Endothelial cell (in vitro differentiated cells): ENCODE results near the gene LDHD. TPM values are rescaled to one million over a fixed set of nuclear protein-coding genes. Genes with fewer than 3 reads are reported as not detected.

ENCODE experiments used
- DNase-seq: peaks from one replicate; pipeline ENCODE4 v3.0.0; 2021; ENCODE audit warnings: low spot score
- H3K27ac Mint-ChIP-seq: one replicate; pipeline ENCODE4 v1.8.0; 2021; ENCODE audit warnings: mixed read lengths, inconsistent platforms; ENCODE audit not compliant: unreplicated experiment
- H3K27me3 Mint-ChIP-seq: one replicate; pipeline ENCODE4 v1.8.0; 2021; ENCODE audit warnings: mild to moderate bottlenecking, moderate library complexity, mixed read lengths, inconsistent platforms; ENCODE audit not compliant: unreplicated experiment
- H3K36me3 Mint-ChIP-seq: one replicate; pipeline ENCODE4 v1.8.0; 2021; ENCODE audit warnings: mild to moderate bottlenecking, low read depth, mixed read lengths, inconsistent platforms; ENCODE audit not compliant: unreplicated experiment
- H3K4me1 Mint-ChIP-seq: one replicate; pipeline ENCODE4 v1.8.0; 2021; ENCODE audit warnings: mild to moderate bottlenecking, mixed read lengths, inconsistent platforms; ENCODE audit not compliant: unreplicated experiment
- H3K4me3 Mint-ChIP-seq: one replicate; pipeline ENCODE4 v1.8.0; 2021; ENCODE audit warnings: mild to moderate bottlenecking, mixed read lengths, inconsistent platforms; ENCODE audit not compliant: unreplicated experiment
- H3K9me3 Mint-ChIP-seq: one replicate; pipeline ENCODE4 v1.8.0; 2021; ENCODE audit warnings: mixed read lengths, inconsistent platforms; ENCODE audit not compliant: unreplicated experiment
- CTCF ChIP-seq: fragments of 200-600 bp; sonication (generic); IDR thresholded peaks from one replicate; pipeline ENCODE4 v1.5.0; 2021; ENCODE audit warnings: antibody characterized with exemption; ENCODE audit not compliant: unreplicated experiment
- total RNA-seq: library from RNA; stranded (reverse); fragmentation: NEBNext Ultra II Directional; extraction: Animal tissue kit (Norgen Biotek cat#: 25700); gene quantifications from one replicate; pipeline ENCODE4 v1.2.1, GENCODE V29; 2021; ENCODE audit not compliant: unreplicated experiment

Gene LDHD
- total RNA-seq, 1 donor from 2014 or later = 0.36 TPM

- H3K27me3 Mint-ChIP-seq = no peaks in the 10 kb centered on the region
- H3K4me1 Mint-ChIP-seq = peaks cover 41% of the 10 kb centered on the region
- no peak for TF ChIP-seq CTCF
Measured at GRCh38 chr16:75074920-75075687, 41.5 kb downstream of the LDHD start.

GRCh38 chr16:75074304-75074793 lies 42.2 kb downstream of the LDHD start:
- Mint-ChIP-seq H3K9me3 (no peaks in the 10 kb centered on the region), H3K4me3 (no peak overlapping the region), H3K27me3 (no peaks in the 10 kb centered on the region), H3K36me3 (peaks cover 21% of the 10 kb centered on the region), H3K27ac (no peak overlapping the region), H3K4me1 (peaks cover 41% of the 10 kb centered on the region)
- no peak for TF ChIP-seq CTCF
- no peak for DNase-seq

More at GRCh38 chr16:75074920-75075687, 41.5 kb downstream of the LDHD start:
- no peaks in the 10 kb centered on the region for H3K9me3 Mint-ChIP-seq
- DNase-seq = no peak
- H3K27ac Mint-ChIP-seq = no peak overlapping the region
- H3K4me3 Mint-ChIP-seq = no peak overlapping the region
- peaks cover 21% of the 10 kb centered on the region for H3K36me3 Mint-ChIP-seq

DNA sequence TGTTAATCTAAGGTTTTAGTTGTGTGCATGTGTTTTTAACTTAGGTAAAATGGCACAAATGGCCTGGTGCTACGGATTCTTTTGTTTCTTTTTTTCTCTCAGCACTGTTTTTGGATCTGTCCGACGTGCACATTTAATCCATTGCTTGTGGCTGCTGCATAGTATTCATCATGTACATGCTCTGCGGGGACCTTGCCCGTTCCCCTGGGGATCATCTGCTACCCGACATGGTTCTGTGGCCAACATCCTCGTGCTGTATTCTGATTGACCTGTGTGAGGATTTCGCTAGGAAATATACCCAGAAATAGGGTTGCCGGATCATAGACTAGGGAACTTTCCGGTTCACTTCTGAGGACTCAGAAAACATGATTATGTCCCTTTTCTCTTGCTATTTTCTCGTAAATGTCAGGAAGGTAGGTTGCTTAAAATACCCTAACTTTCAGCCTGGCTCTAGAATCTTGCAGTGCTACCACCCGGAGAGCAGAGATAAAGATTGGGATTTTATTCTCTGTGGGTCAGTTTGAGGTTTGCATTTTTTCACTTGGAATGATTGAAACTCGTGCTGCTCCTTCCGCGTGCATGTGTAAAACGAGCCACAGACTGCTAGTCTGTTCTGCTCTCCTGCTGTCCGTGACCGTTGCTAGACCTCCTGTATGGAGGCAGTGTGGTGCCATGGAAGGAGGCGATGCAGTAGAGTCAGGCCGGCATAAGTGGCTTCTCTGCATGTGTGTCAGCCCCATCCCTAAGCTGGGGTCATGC lies 42.9 kb downstream of the LDHD start:
- no peak for DNase-seq
- H3K27ac Mint-ChIP-seq = no peak overlapping the region
- H3K4me1 Mint-ChIP-seq = peaks cover 40% of the 10 kb centered on the region
- no peak overlapping the region for H3K4me3 Mint-ChIP-seq
- no peak for TF ChIP-seq CTCF
- peaks cover 18% of the 10 kb centered on the region for H3K36me3 Mint-ChIP-seq
- H3K27me3 Mint-ChIP-seq = no peaks in the 10 kb centered on the region
- H3K9me3 Mint-ChIP-seq = no peaks in the 10 kb centered on the region

DNA sequence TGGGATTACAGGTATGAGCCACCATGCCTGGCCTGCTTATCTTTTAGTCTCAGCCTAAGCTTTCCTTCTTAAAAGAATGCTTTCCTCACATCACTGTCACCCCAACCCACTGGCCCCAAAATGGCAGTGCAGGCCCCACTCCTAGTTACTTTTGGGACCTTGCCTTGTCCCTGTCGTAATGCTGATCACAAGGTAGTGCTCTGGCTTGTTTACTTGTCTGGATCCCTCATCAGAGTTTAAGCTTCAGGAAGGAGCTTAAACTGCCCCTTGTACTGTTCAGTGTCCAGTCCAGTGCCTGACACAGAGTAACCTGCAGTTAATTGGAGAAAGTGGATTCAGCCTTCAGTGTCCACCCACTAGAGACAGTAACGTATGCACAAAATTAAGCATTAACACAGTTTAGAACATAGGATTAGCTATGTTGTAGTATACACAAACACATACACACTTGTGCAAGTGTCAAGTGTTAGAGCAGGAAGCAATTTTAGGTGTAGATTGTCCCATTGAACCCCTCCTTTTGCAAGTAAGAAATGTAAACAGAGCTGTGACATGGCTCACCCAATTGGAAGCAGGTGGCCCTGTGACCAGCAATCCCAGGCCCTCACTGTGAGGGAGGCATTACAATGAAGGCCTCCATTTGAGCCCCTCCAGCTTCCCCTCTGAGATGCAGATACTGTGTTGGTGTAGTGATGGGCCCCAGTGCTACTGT lies 44.2 kb downstream of the LDHD start:
- no peak for DNase-seq
- Mint-ChIP-seq H3K4me1 (peaks cover 41% of the 10 kb centered on the region), H3K4me3 (no peak overlapping the region), H3K27ac (no peak overlapping the region), H3K9me3 (no peaks in the 10 kb centered on the region), H3K36me3 (peaks cover 10% of the 10 kb centered on the region), H3K27me3 (peaks cover 1% of the 10 kb centered on the region)
- no peak for TF ChIP-seq CTCF
